ENCODE data around the gene THAP10.

GRCh38 chr15:70857562-70858285 is 34.5 kb downstream of the THAP10 start:
- TF ChIP-seq CTCF (IDR thresholded peaks at IDR 0.05) = no peak
- TF ChIP-seq EZH2phosphoT487 (IDR thresholded peaks at IDR 0.05; ENCODE audit: borderline replicate concordance, low read depth) = no peak
- no peak for TF ChIP-seq SMC3 (IDR thresholded peaks at IDR 0.05; ENCODE audit: low read depth, low read length)
- no peak for TF ChIP-seq MAX (IDR thresholded peaks at IDR 0.05; ENCODE audit: low read depth)
- TF ChIP-seq SIN3A (IDR thresholded peaks at IDR 0.05; ENCODE audit: borderline replicate concordance, low read depth, low read length) = no peak
- no peak for TF ChIP-seq JUND (IDR thresholded peaks at IDR 0.05)
- no peak for TF ChIP-seq PBX3 (IDR thresholded peaks at IDR 0.05)
